GM23248 (cell line): ENCODE data around the gene POFUT2.

Source experiments
- EZH2 ChIP-seq: fragments of 200-600 bp; sonication (generic); IDR thresholded peaks from 2 replicates; pipeline ENCODE4 v1.6.1; 2018; ENCODE audit warnings: antibody characterized with exemption, mild to moderate bottlenecking; ENCODE audit not compliant: insufficient read depth, poor library complexity, severe bottlenecking
- EZH2phosphoT487 ChIP-seq: fragments of 200-600 bp; sonication (generic); IDR thresholded peaks from 2 replicates; pipeline ENCODE4 v1.6.1; 2018; ENCODE audit warnings: antibody characterized with exemption, moderate library complexity, mild to moderate bottlenecking, low read depth; ENCODE audit not compliant: insufficient read depth

- TF ChIP-seq EZH2 (no peak), EZH2phosphoT487 (no peak)
These were observed 48.3 kb upstream of the POFUT2 start for GRCh38 chr21:45335761-45336534.
